ENCODE measurements around the gene CHRNA4. TPM values are rescaled to one million over a fixed set of nuclear protein-coding genes. Genes with fewer than 3 reads are reported as not detected.

CHRNA4 gene
- total RNA-seq, 6 experiments from 2014 or later = 4.6 to 165 (median 26.8) TPM

DNA sequence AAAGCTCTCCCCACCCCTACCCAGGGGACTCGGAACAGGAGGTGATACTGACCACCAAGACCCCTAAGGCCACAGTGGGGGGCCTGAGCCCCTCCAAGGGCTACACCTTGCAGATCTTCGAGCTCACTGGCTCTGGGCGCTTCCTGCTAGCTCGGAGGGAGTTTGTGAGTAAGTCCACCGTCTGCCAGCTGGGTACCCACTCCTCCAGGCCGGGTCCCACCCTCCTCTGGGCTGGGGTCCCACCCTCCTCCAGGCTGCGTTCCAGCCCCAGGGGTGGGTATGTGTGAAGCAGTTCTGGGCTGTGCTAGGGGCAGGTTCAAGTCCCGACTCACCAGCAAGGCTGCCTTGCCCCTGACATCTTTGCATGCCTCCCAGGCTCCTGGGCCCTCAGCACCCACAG, 55.8 kb downstream of the CHRNA4 start:
- Histone ChIP-seq H3K27ac (no peak overlapping the region), H3K4me1 (no peaks in the 10 kb centered on the region), H3K9me3 (no peaks in the 10 kb centered on the region), H3K27me3 (no peaks in the 10 kb centered on the region), H3K4me3 (no peak overlapping the region), H3K36me3 (no peaks in the 10 kb centered on the region)
- no peak for DNase-seq
- WGBS (ENCODE audit: insufficient coverage, low coverage, low lambda C conversion rate, missing lambda C conversion rate) = 49% methylated on average over 2 of the region's 8 CpGs
- TF ChIP-seq, protein P1, sequence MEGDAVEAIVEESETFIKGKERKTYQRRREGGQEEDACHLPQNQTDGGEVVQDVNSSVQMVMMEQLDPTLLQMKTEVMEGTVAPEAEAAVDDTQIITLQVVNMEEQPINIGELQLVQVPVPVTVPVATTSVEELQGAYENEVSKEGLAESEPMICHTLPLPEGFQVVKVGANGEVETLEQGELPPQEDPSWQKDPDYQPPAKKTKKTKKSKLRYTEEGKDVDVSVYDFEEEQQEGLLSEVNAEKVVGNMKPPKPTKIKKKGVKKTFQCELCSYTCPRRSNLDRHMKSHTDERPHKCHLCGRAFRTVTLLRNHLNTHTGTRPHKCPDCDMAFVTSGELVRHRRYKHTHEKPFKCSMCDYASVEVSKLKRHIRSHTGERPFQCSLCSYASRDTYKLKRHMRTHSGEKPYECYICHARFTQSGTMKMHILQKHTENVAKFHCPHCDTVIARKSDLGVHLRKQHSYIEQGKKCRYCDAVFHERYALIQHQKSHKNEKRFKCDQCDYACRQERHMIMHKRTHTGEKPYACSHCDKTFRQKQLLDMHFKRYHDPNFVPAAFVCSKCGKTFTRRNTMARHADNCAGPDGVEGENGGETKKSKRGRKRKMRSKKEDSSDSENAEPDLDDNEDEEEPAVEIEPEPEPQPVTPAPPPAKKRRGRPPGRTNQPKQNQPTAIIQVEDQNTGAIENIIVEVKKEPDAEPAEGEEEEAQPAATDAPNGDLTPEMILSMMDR (IDR thresholded peaks at IDR 0.05) = no peak
- no peak for TF ChIP-seq POLR2A (IDR thresholded peaks at IDR 0.05)
- intact Hi-C loops (cut with DNase I) = loop anchor here in 1 of 2 donors (5.0 kb wide), 1 partner anchor 77 kb away; no protein-coding TSS in a partner anchor
- ATAC-seq = no peak

DNA sequence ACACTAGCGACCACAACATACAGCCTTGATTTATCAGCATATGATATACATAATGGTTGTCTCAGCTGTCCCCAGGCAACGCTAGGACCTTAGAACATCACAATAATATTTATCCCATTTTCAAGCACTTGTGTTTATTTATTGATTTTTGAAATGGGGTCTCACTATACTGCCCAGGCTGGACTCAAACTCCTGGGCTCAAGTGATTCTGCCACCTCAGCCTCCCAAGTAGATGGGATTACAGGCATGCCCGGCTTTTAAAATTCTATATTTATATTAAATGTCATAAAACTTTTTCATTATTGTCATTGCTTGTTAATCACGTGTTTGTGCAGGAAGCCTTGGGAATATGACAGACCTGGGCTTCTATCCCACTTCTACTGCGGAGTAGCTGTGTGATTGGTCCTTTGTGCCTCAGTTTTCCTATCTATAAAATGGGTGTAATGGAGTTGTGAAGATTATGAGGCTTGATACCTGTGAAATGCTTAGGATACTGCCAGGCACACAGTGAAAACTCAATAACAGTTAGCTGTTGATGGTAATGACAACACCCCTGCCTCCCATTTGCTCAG, 58.0 kb downstream of the CHRNA4 start:
- TF ChIP-seq, protein P1 (IDR thresholded peaks at IDR 0.05) = no peak
- TF ChIP-seq POLR2A (IDR thresholded peaks at IDR 0.05) = no peak
- peaks cover 0 to 2% of the 10 kb centered on the region in 2 donors for H3K27me3 ChIP-seq
- ATAC-seq (no peak), DNase-seq (no peak)
- no peaks in the 10 kb centered on the region for H3K4me1 ChIP-seq
- H3K9me3 ChIP-seq = no peaks in the 10 kb centered on the region
- H3K4me3 ChIP-seq = no peak overlapping the region
- intact Hi-C loops (cut with DNase I) = no loop called here
- WGBS (ENCODE audit: insufficient coverage, low coverage, low lambda C conversion rate, missing lambda C conversion rate) = 45% methylated on average over 5 of the region's 5 CpGs
- H3K27ac ChIP-seq = no peak overlapping the region
- no peaks in the 10 kb centered on the region for H3K36me3 ChIP-seq

DNA sequence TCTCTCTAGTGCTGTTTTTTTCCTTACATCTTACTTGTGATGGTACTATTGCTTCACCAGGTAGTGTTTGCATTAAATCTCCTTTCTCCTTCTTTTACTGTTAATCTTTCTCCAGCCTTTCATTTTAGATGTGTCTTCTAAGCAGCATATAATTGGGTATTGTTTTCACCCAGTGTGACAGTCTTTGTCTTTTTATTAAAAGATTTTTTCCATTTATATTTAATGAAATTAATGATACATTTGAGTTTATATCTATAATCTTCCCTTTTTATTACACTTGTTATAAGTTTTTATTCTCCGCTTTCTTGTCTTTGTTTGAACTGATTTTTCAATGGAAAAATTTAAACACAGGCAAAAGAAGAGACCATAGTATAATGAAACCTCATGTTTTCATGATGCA, 59.5 kb downstream of the CHRNA4 start:
- ATAC-seq = no peak
- H3K36me3 ChIP-seq = no peaks in the 10 kb centered on the region

DNA sequence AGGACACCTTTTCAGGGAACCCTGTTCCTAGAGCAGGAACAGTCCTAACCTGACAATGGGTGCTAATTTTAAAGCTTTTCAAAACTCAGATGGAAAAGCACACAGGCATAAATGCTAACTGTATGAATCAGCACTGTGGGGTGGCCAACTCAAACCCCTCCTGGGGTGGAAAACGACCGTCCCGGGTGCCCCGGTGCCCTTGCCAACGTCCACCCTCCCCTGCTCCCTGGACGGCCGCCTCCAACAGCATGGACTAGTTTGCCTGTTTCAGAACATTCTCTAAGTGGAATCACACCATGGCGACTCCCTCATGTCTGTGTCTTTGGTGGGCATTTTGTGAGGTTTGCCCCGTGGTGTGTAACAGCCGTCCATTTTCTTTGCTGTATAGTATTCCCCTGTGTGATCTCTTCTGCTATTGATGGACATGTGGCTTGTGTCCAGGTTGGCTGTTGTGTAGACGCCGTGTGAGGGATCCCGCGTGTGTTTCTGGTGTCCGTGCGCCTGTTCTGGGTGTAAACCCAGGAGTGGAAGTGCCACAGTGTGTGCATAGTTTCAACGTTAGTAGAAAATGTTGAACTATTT, 62.3 kb downstream of the CHRNA4 start:
- H3K36me3 ChIP-seq = no peaks in the 10 kb centered on the region
- no peak overlapping the region for H3K27ac ChIP-seq
- WGBS (ENCODE audit: insufficient coverage, low coverage, low lambda C conversion rate, missing lambda C conversion rate) = 79% methylated on average over 9 of the region's 17 CpGs
- no peaks in the 10 kb centered on the region for H3K9me3 ChIP-seq
- DNase-seq (no peak), ATAC-seq (no peak)
- TF ChIP-seq, protein P1 (IDR thresholded peaks at IDR 0.05) = no peak
- no peak for TF ChIP-seq POLR2A (IDR thresholded peaks at IDR 0.05)
- peaks cover 0 to 11% of the 10 kb centered on the region in 2 donors for H3K27me3 ChIP-seq
- intact Hi-C loops (cut with DNase I) = no loop called here
- no peak overlapping the region for H3K4me3 ChIP-seq
- H3K4me1 ChIP-seq = no peaks in the 10 kb centered on the region

More for the DNA sequence above, 59.5 kb downstream of the CHRNA4 start:
- intact Hi-C loops (cut with DNase I) = no loop called here
- TF ChIP-seq, protein P1 (IDR thresholded peaks at IDR 0.05) = no peak
- no peak for TF ChIP-seq POLR2A (IDR thresholded peaks at IDR 0.05)
- 100% methylated on average over 1 of the region's 1 CpG for WGBS (ENCODE audit: insufficient coverage, low coverage, low lambda C conversion rate, missing lambda C conversion rate)
- Histone ChIP-seq H3K9me3 (no peaks in the 10 kb centered on the region), H3K4me3 (no peak overlapping the region), H3K27me3 (peaks cover 0 to 11% of the 10 kb centered on the region in 2 donors), H3K27ac (no peak overlapping the region), H3K4me1 (no peaks in the 10 kb centered on the region)
- no peak for DNase-seq

All from right lobe of liver (tissue), 6 donors.